Caco-2 (cell line): Measurements from ENCODE around the gene RAB27B. TPM values are rescaled to one million over a fixed set of nuclear protein-coding genes. Genes with fewer than 3 reads are reported as not detected.

Experiments
- BruUV-seq: library from RNA; stranded (reverse); fragments of 400-500 nt; replicated peaks from 2 replicates; lab custom pipeline; 2021; lab: Mats Ljungman, UMichigan
- CTCF ChIA-PET: fragments of 300-600 bp; sonication (Branson Sonifier 250); formaldehyde crosslinking; loops from one replicate; lab custom pipeline; 2022; ENCODE audit warnings: antibody characterized with exemption; lab: Charles Lee
- POLR2A ChIA-PET: fragments of 300-600 bp; sonication (Branson Sonifier 250); formaldehyde crosslinking; loops from one replicate; lab custom pipeline; 2022; ENCODE audit warnings: antibody characterized with exemption; lab: Charles Lee
- DNase-seq, 2 experiments: peaks; one replicate each; pipeline versions ENCODE4 v3.0.0 to v3.0.0-alpha.2; 2020 to 2022
- H3K27me3 ChIP-seq: replicated peaks from 2 replicates; pipeline ENCODE4 v1.6.0; 2011; ENCODE audit warnings: low read length; ENCODE audit not compliant: control insufficient read depth, insufficient read depth
- H3K36me3 ChIP-seq: 2 replicates; pipeline ENCODE4 v1.5.1; 2011; ENCODE audit warnings: low read length; ENCODE audit not compliant: control insufficient read depth, insufficient read depth
- H3K4me1 ChIP-seq: fragments of 250-450 bp; sonication (Bioruptor Pico); 2 replicates; pipeline ENCODE4 v1.5.1; 2020; ENCODE audit warnings: mild to moderate bottlenecking
- H3K4me3 ChIP-seq: 2 replicates; pipeline ENCODE4 v1.5.1; 2011; ENCODE audit warnings: low read depth, mild to moderate bottlenecking, control low read depth, low read length
- H3K9me3 ChIP-seq: fragments of 250-450 bp; sonication (Bioruptor Pico); 2 replicates; pipeline ENCODE4 v1.5.1; 2020; ENCODE audit warnings: mild to moderate bottlenecking, moderate library complexity
- H3K27ac Mint-ChIP-seq: one replicate; pipeline ENCODE4 v1.8.0; 2022; ENCODE audit warnings: mixed read lengths; ENCODE audit not compliant: unreplicated experiment
- H3K27me3 Mint-ChIP-seq: one replicate; pipeline ENCODE4 v1.8.0; 2022; ENCODE audit warnings: mixed read lengths; ENCODE audit not compliant: insufficient read depth, unreplicated experiment
- H3K36me3 Mint-ChIP-seq: one replicate; pipeline ENCODE4 v1.8.0; 2022; ENCODE audit warnings: mild to moderate bottlenecking, mixed read lengths; ENCODE audit not compliant: insufficient read depth, unreplicated experiment
- H3K4me1 Mint-ChIP-seq: one replicate; pipeline ENCODE4 v1.8.0; 2022; ENCODE audit warnings: low read depth, mixed read lengths; ENCODE audit not compliant: unreplicated experiment
- H3K4me3 Mint-ChIP-seq: one replicate; pipeline ENCODE4 v1.8.0; 2022; ENCODE audit warnings: mild to moderate bottlenecking, moderate library complexity, mixed read lengths; ENCODE audit not compliant: unreplicated experiment
- H3K9me3 Mint-ChIP-seq: one replicate; pipeline ENCODE4 v1.8.0; 2022; ENCODE audit warnings: mixed read lengths; ENCODE audit not compliant: unreplicated experiment
- CTCF ChIP-seq, 2 experiments: fragments of 200-600 bp in 1 of 2; IDR thresholded peaks; 1 replicate in 1 of 2; 2 replicates in 1 of 2; pipeline versions ENCODE4 v1.5.1 to v1.8.0; 2011 to 2022; ENCODE audit warnings: antibody characterized with exemption in 1 of 2, control low read depth in 1 of 2, inconsistent platforms in 1 of 2, low read depth in 1 of 2, low read length in 1 of 2, mild to moderate bottlenecking in 1 of 2, moderate library complexity in 1 of 2; ENCODE audit not compliant: insufficient read depth in 1 of 2, severe bottlenecking in 1 of 2, unreplicated experiment in 1 of 2
- intact Hi-C: fragments of 100-400 bp; cut with micrococcal nuclease; formaldehyde crosslinking; loops from one replicate; pipeline ENCODE4 v1.10.0; 2022; ENCODE audit not compliant: unreplicated experiment
- total RNA-seq: library from RNA; stranded (reverse); gene quantifications from 2 replicates; pipeline ENCODE4 v1.2.3, GENCODE V29; 2022

RAB27B gene
- total RNA-seq, 1 experiment from 2014 or later: 0.32 TPM

GRCh38 chr18:54845787-54846186, 17.5 kb downstream of the RAB27B start:
- no peaks in the 10 kb centered on the region for H3K36me3 ChIP-seq
- no peak for TF ChIP-seq CTCF (IDR thresholded peaks at IDR 0.05; ENCODE audit: insufficient read depth in 1 of 2, low read depth in 1 of 2, low read length in 1 of 2, severe bottlenecking in 1 of 2, unreplicated experiment in 1 of 2)
- H3K27ac Mint-ChIP-seq: no peak overlapping the region
- no peak overlapping the region for H3K4me3 ChIP-seq
- H3K9me3 Mint-ChIP-seq: no peaks in the 10 kb centered on the region
- H3K27me3 ChIP-seq: no peaks in the 10 kb centered on the region
- no peaks in the 10 kb centered on the region for H3K9me3 ChIP-seq
- ChIA-PET CTCF (no interaction called here), POLR2A (no interaction called here)
- H3K4me1 Mint-ChIP-seq: no peaks in the 10 kb centered on the region
- no peak overlapping the region for H3K4me3 Mint-ChIP-seq
- no peaks in the 10 kb centered on the region for H3K36me3 Mint-ChIP-seq
- intact Hi-C loops: no loop called here
- no peaks in the 10 kb centered on the region for H3K27me3 Mint-ChIP-seq
- DNase-seq: no peak
- BruUV-seq: no TSS peak
- H3K4me1 ChIP-seq: no peaks in the 10 kb centered on the region

GRCh38 chr18:54848121-54848520, 19.8 kb downstream of the RAB27B start:
- H3K4me1 ChIP-seq: no peaks in the 10 kb centered on the region
- no TSS peak for BruUV-seq
- H3K27ac Mint-ChIP-seq: no peak overlapping the region
- no peaks in the 10 kb centered on the region for H3K4me1 Mint-ChIP-seq
- CTCF ChIA-PET: no interaction called here
- no peaks in the 10 kb centered on the region for H3K27me3 Mint-ChIP-seq
- no peak for DNase-seq
- H3K36me3 ChIP-seq: no peaks in the 10 kb centered on the region
- H3K27me3 ChIP-seq: no peaks in the 10 kb centered on the region
- H3K9me3 ChIP-seq: no peaks in the 10 kb centered on the region
- no peaks in the 10 kb centered on the region for H3K9me3 Mint-ChIP-seq
- H3K36me3 Mint-ChIP-seq: no peaks in the 10 kb centered on the region
- TF ChIP-seq CTCF (IDR thresholded peaks at IDR 0.05; ENCODE audit: insufficient read depth in 1 of 2, low read depth in 1 of 2, low read length in 1 of 2, severe bottlenecking in 1 of 2, unreplicated experiment in 1 of 2): no peak
- H3K4me3 ChIP-seq: no peak overlapping the region
- H3K4me3 Mint-ChIP-seq: no peak overlapping the region
- intact Hi-C loops: no loop called here
- POLR2A ChIA-PET: no interaction called here

- Mint-ChIP-seq H3K4me3 (no peak overlapping the region), H3K27me3 (no peaks in the 10 kb centered on the region), H3K27ac (no peak overlapping the region), H3K9me3 (no peaks in the 10 kb centered on the region), H3K36me3 (no peaks in the 10 kb centered on the region), H3K4me1 (no peaks in the 10 kb centered on the region)
- Histone ChIP-seq H3K4me1 (no peaks in the 10 kb centered on the region), H3K36me3 (no peaks in the 10 kb centered on the region), H3K4me3 (no peak overlapping the region), H3K27me3 (no peaks in the 10 kb centered on the region), H3K9me3 (no peaks in the 10 kb centered on the region)
- CTCF ChIA-PET: no interaction called here
- DNase-seq: no peak
- BruUV-seq: no TSS peak
- POLR2A ChIA-PET: no interaction called here
- intact Hi-C loops: no loop called here
- no peak for TF ChIP-seq CTCF (IDR thresholded peaks at IDR 0.05; ENCODE audit: insufficient read depth in 1 of 2, low read depth in 1 of 2, low read length in 1 of 2, severe bottlenecking in 1 of 2, unreplicated experiment in 1 of 2)
Measured at GRCh38 chr18:54849683-54850082, 21.4 kb downstream of the RAB27B start.
